ENCODE results near the gene RREB1. TPM values are rescaled to one million over a fixed set of nuclear protein-coding genes. Genes with fewer than 3 reads are reported as not detected.

RREB1 gene
- total and polyA plus RNA-seq, 12 donors: 3.0 to 47.1 (median 36.1) TPM

- Histone ChIP-seq H3K4me3 (no peak overlapping the region), H3K9me3 (no peaks in the 10 kb centered on the region), H3K27me3 (no peaks in the 10 kb centered on the region), H3K27ac (peak overlapping the region in 8 of 10 donors; percentile 10 to 65 (median 34)), H3K36me3 (peaks cover 0 to 60% (median 0%) of the 10 kb centered on the region in 9 donors), H3K4me1 (peaks cover 5 to 65% (median 42%) of the 10 kb centered on the region in 9 donors)
- ATAC-seq (peak; percentile 66 to 90 (median 85)), DNase-seq (peak; percentile 88 to 89)
- WGBS, 2 donors: 35 to 36% methylated on average over 10 of the region's 10 CpGs
- TF ChIP-seq CTCF (IDR thresholded peaks at IDR 0.05): peak; percentile 51 to 78 (median 71)
- intact Hi-C loops (cut with DNase I): loop anchor here in 7 of 10 donors (1.0 to 10.0 kb wide), 7 partner anchors 124 to 334 kb away; partner anchors contain the start of gene RREB1 (in 1 of the 7)
These were observed 131.3 kb downstream of the RREB1 start for GRCh38 chr6:7238900-7239589.

- Histone ChIP-seq H3K36me3 (peaks cover 0 to 60% (median 0%) of the 10 kb centered on the region in 9 donors), H3K9me3 (no peaks in the 10 kb centered on the region), H3K4me3 (no peak overlapping the region), H3K27me3 (no peaks in the 10 kb centered on the region), H3K27ac (peak overlapping the region in 6 of 10 donors; percentile 1 to 65 (median 40)), H3K4me1 (peaks cover 5 to 67% (median 42%) of the 10 kb centered on the region in 9 donors)
- WGBS, 2 donors: 55 to 69% methylated on average over 5 of the region's 5 CpGs
- no peak for ATAC-seq
- intact Hi-C loops (cut with DNase I): loop anchor here in 7 of 10 donors (1.0 to 10.0 kb wide), 7 partner anchors 125 to 335 kb away; partner anchors contain the start of gene RREB1 (in 1 of the 7)
- no peak for TF ChIP-seq CTCF (IDR thresholded peaks at IDR 0.05)
- no peak for DNase-seq
These were observed 131.8 kb downstream of the RREB1 start for GRCh38 chr6:7239590-7239948.

GRCh38 chr6:7240351-7240750 lies 132.6 kb downstream of the RREB1 start:
- 95 to 96% methylated on average over 9 of the region's 9 CpGs for WGBS, 2 donors
- intact Hi-C loops (cut with DNase I): loop anchor here in 9 of 10 donors (1.0 to 10.0 kb wide), 12 partner anchors 133 to 686 kb away; partner anchors contain the start of gene RREB1 (in 1 of the 9)
- no peak for DNase-seq

More at GRCh38 chr6:7240351-7240750, 132.6 kb downstream of the RREB1 start:
- H3K27me3 ChIP-seq: no peaks in the 10 kb centered on the region
- H3K4me1 ChIP-seq: peaks cover 5 to 62% (median 41%) of the 10 kb centered on the region in 9 donors
- H3K4me3 ChIP-seq: no peak overlapping the region
- H3K27ac ChIP-seq: peak overlapping the region in 1 of 10 donors; percentile 20
- H3K36me3 ChIP-seq: peaks cover 0 to 60% (median 0%) of the 10 kb centered on the region in 9 donors
- no peak for TF ChIP-seq CTCF (IDR thresholded peaks at IDR 0.05)
- H3K9me3 ChIP-seq: no peaks in the 10 kb centered on the region
- ATAC-seq: no peak

Data from heart right ventricle (tissue), 16 donors.